ENCODE data around the gene TRNT1. TPM values are rescaled to one million over a fixed set of nuclear protein-coding genes. Genes with fewer than 3 reads are reported as not detected.

TRNT1 gene
- 27.6 and 30.7 TPM in 2 replicates for total RNA-seq

GRCh38 chr3:3126477-3127431 is at the start of gene TRNT1:
TSS of gene TRNT1 (plus strand) at chr3:3126940. CDS start at chr3:3129041, 2,101 bp downstream.

GRCh38 chr3:3110299-3110630 is 16.5 kb upstream of the TRNT1 start, which contains the start of gene IL5RA:
TSS of gene IL5RA (minus strand) at chr3:3110374. CDS start at chr3:3104984, 5,390 bp downstream.

GRCh38 chr3:3179407-3180094 is 52.8 kb downstream of the TRNT1 start, which contains the start of gene CRBN:
TSS of gene CRBN (minus strand) at chr3:3179691. CDS start at chr3:3179687, 4 bp downstream.

Other genes starting within 250 kb of the TRNT1 start
- not detected in 2 replicates for gene IL5RA, start 16.6 kb upstream of the TRNT1 start, total RNA-seq
- 98.5 and 115 TPM in 2 replicates for gene CRBN, start 52.8 kb downstream of the TRNT1 start, total RNA-seq

Data from smooth muscle cell of the umbilical artery (primary cell).